Endodermal cell (in vitro differentiated cells): ENCODE measurements around the gene SLC22A17. TPM values are rescaled to one million over a fixed set of nuclear protein-coding genes. Genes with fewer than 3 reads are reported as not detected.

ENCODE experiments used
- DNase-seq: peaks from one replicate; pipeline ENCODE4 v3.0.0-alpha.2; 2017
- H3K27ac ChIP-seq: 2 replicates; pipeline ENCODE4 v1.5.1; 2013; ENCODE audit warnings: mild to moderate bottlenecking, low read depth, low read length, moderate library complexity
- H3K27me3 ChIP-seq: 2 replicates; pipeline ENCODE4 v1.6.1; 2013; ENCODE audit warnings: mild to moderate bottlenecking, low read length, moderate library complexity; ENCODE audit not compliant: insufficient read depth, control insufficient read depth, poor library complexity, severe bottlenecking
- H3K36me3 ChIP-seq: 2 replicates; pipeline ENCODE4 v1.7.0; 2013; ENCODE audit warnings: mild to moderate bottlenecking, low read length, moderate library complexity; ENCODE audit not compliant: control insufficient read depth, insufficient read depth
- H3K4me1 ChIP-seq: one replicate; pipeline ENCODE4 v1.7.0; 2013; ENCODE audit warnings: low read length; ENCODE audit not compliant: control insufficient read depth, insufficient read depth
- H3K4me3 ChIP-seq: 2 replicates; pipeline ENCODE4 v1.5.1; 2013; ENCODE audit warnings: mild to moderate bottlenecking, low read length, moderate library complexity
- H3K9ac ChIP-seq: 2 replicates; pipeline ENCODE4 v1.6.1; 2013; ENCODE audit warnings: mild to moderate bottlenecking, low read length, moderate library complexity; ENCODE audit not compliant: poor library complexity, severe bottlenecking; ENCODE audit errors: extremely low read depth
- H3K9me3 ChIP-seq: 2 replicates; pipeline ENCODE4 v1.6.1; 2013; ENCODE audit warnings: mild to moderate bottlenecking, low read length, moderate library complexity; ENCODE audit not compliant: control insufficient read depth
- H3K27ac Mint-ChIP-seq: 2 replicates; pipeline ENCODE4 v1.8.0; 2020; ENCODE audit warnings: mixed read lengths
- H3K27me3 Mint-ChIP-seq: 2 replicates; pipeline ENCODE4 v1.8.0; 2021; ENCODE audit warnings: mild to moderate bottlenecking, mixed read lengths; ENCODE audit not compliant: insufficient read depth
- H3K36me3 Mint-ChIP-seq: 2 replicates; pipeline ENCODE4 v1.8.0; 2020; ENCODE audit warnings: low read depth, mixed read lengths
- H3K4me1 Mint-ChIP-seq: 2 replicates; pipeline ENCODE4 v1.8.0; 2020; ENCODE audit warnings: mixed read lengths
- H3K4me3 Mint-ChIP-seq: 2 replicates; pipeline ENCODE4 v1.8.0; 2020; ENCODE audit warnings: mild to moderate bottlenecking, moderate library complexity, mixed read lengths
- H3K9me3 Mint-ChIP-seq: 2 replicates; pipeline ENCODE4 v1.8.0; 2020; ENCODE audit warnings: mild to moderate bottlenecking, mixed read lengths
- WGBS, 2 experiments: methylation state at CpG; one replicate each; pipeline versions ENCODE4 v1.1.5 to v1.1.7; 2013; ENCODE audit warnings: missing lambda C conversion rate in 2 of 2, mixed read lengths in 1 of 2; ENCODE audit not compliant: insufficient coverage in 1 of 2, insufficient read length in 1 of 2; 5-methylcytosine and 5-hydroxymethylcytosine counted together
- total RNA-seq, 2 donors: library from RNA; stranded (reverse); fragmentation: NEBNext Ultra II Directional in 1 of 2; extraction: Animal tissue kit (Norgen Biotek cat#: 25700) in 1 of 2; gene quantifications; 2 replicates in 1 of 2; 3 replicates in 1 of 2; pipeline ENCODE4 v1.2.1, GENCODE V29; 2021
- TF ChIP-seq, protein P1 (sequence below): fragments of 200-600 bp; sonication (generic); conservative IDR thresholded peaks from 2 replicates; pipeline ENCODE4 v1.5.0; 2021; ENCODE audit warnings: antibody characterized with exemption, mild to moderate bottlenecking

The SLC22A17 gene
- total RNA-seq, 2 donors from 2014 or later, result 49.9 to 89.0 TPM

DNA sequence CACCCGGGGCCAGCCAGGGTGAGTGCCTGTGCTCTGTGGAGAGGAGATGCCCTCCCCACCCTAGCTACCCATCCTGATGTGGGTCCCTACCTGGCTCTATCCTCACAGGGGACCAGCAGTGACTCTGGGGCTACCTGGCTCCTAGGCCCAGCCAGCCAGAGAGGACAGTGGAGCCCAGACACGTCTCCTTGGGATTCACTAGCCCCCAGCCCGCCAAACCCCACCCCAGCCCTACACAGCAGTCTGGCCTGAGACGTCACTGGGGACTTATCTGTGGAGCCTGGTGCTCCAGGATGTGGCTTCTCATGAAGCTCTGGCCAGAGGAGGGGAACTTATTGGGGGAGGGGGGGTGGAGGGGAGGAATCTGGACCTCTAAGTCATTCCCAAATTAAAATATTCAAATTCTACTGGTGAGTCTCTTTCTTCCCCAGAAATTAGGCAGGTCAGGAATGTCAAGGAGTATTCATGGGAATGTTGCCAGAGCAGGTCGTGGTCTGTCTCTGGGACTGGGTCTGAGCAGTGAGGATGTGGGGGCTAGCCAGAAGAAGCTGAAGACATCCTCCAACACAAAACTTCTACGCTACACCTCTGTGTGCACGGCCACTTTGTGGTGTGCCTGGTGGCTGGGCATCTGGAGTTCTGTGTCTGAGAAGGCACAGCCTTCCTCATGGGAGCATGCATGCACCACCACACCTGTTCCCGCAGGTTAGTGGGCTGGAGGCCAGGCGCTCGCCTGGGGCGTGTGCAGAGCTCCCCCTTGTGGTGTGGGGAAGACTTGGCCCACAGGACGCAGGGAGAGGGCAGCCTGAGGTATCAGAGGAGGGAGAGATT, 26.9 kb upstream of the SLC22A17 start:
- H3K36me3 ChIP-seq, result no peaks in the 10 kb centered on the region
- Mint-ChIP-seq H3K4me3 (no peak overlapping the region), H3K27ac (no peak overlapping the region), H3K4me1 (no peaks in the 10 kb centered on the region), H3K27me3 (peaks cover 49% of the 10 kb centered on the region), H3K9me3 (no peaks in the 10 kb centered on the region), H3K36me3 (no peaks in the 10 kb centered on the region)
- H3K27me3 ChIP-seq, result no peaks in the 10 kb centered on the region
- H3K27ac ChIP-seq, result no peak overlapping the region
- H3K4me3 ChIP-seq, result no peak overlapping the region
- DNase-seq, result peak; percentile 86
- no peak overlapping the region for H3K9ac ChIP-seq
- TF ChIP-seq, protein P1, sequence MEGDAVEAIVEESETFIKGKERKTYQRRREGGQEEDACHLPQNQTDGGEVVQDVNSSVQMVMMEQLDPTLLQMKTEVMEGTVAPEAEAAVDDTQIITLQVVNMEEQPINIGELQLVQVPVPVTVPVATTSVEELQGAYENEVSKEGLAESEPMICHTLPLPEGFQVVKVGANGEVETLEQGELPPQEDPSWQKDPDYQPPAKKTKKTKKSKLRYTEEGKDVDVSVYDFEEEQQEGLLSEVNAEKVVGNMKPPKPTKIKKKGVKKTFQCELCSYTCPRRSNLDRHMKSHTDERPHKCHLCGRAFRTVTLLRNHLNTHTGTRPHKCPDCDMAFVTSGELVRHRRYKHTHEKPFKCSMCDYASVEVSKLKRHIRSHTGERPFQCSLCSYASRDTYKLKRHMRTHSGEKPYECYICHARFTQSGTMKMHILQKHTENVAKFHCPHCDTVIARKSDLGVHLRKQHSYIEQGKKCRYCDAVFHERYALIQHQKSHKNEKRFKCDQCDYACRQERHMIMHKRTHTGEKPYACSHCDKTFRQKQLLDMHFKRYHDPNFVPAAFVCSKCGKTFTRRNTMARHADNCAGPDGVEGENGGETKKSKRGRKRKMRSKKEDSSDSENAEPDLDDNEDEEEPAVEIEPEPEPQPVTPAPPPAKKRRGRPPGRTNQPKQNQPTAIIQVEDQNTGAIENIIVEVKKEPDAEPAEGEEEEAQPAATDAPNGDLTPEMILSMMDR, result peak; percentile 96
- no peaks in the 10 kb centered on the region for H3K9me3 ChIP-seq
- H3K4me1 ChIP-seq, result no peaks in the 10 kb centered on the region
- 40 to 54% methylated on average over 1 to 12 of the region's 12 CpGs for WGBS, 2 experiments

DNA sequence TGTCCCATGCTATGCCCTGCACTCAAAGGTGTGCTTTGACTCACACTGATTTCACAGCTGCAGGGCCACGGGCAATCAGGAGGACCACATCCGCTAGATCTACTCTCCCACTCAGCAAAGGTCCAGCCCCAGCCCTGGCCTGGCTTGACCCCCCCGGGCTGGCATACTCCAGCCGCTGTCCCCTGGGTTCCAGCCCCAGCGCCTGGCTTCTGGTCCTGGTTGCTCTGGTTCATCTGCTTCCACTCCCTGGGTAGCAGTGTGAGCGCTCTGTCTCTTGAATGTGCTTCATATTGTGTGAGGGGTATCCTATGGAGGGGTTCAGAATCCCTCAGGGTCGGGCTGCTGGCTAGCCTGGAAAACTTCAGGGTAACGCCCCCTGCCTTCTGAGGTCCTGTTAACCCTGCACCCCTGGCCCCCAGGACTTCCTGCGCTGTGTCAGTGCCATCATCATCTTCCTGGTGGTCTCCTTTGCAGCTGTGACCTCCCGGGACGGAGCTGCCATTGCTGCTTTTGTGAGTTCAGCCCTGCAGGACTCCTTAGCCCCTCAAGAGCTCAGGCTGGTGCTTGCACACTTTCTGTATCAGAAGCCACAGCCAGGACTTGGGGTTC, 26.0 kb upstream of the SLC22A17 start:
- Histone ChIP-seq H3K27me3 (no peaks in the 10 kb centered on the region), H3K9ac (no peak overlapping the region), H3K4me1 (no peaks in the 10 kb centered on the region), H3K4me3 (no peak overlapping the region), H3K27ac (no peak overlapping the region), H3K9me3 (no peaks in the 10 kb centered on the region), H3K36me3 (no peaks in the 10 kb centered on the region)
- Mint-ChIP-seq H3K4me1 (no peaks in the 10 kb centered on the region), H3K36me3 (no peaks in the 10 kb centered on the region), H3K27me3 (peaks cover 46% of the 10 kb centered on the region), H3K27ac (no peak overlapping the region), H3K4me3 (no peak overlapping the region), H3K9me3 (no peaks in the 10 kb centered on the region)
- 75 to 88% methylated on average over 6 to 11 of the region's 11 CpGs for WGBS, 2 experiments
- TF ChIP-seq, protein P1, result no peak
- DNase-seq, result no peak

DNA sequence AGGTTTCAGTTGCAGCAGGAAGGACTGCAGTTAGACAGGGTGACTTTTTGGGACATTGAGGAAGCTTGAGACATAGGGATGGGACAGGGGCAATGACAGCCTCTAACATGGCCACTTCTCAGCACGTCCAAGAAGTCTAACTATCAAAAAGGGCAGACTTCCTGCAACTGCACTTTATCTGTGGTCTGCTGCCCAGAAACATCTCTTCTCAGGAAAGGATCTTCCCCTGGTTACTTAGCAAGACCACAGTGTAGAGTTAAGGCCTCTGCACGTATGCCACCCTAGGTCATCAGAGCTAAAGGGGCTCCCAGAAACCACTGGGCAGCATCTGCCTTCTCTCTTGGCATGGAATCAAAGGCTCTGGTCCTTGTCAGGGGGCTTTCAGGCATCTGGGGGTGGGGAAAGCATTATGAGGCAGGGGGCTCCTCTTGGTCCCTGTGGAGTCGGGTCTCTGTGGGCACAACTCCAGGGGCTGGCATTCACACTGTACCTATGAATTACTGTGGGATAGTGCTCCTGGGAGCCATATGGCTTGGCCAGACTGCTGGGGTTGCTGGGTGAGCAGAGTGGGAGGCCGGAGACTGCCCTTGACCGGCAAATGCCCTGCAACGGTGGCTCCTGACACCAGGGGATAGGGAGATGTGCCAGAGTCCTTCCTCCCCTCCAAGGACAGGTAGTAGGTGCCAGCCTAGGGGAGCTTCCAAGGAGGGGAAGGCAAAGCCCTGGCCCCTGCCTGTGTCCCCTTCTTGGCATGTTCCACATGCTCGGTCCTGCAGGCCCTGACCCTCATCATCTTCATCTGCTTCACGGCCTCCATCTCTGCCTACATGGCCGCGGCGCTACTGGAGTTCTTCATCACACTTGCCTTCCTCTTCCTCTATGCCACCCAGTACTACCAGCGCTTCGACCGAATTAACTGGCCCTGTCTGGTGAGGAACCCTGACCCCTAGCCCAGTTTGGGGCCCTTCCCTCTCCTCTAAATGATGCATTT, 25.2 kb upstream of the SLC22A17 start:
- Histone ChIP-seq H3K27ac (no peak overlapping the region), H3K27me3 (no peaks in the 10 kb centered on the region)
- H3K4me1 Mint-ChIP-seq, result no peaks in the 10 kb centered on the region

More for the DNA sequence above, 25.2 kb upstream of the SLC22A17 start:
- no peak overlapping the region for H3K9ac ChIP-seq
- no peak for DNase-seq
- no peak overlapping the region for H3K4me3 ChIP-seq
- Mint-ChIP-seq H3K27me3 (peaks cover 49% of the 10 kb centered on the region), H3K9me3 (no peaks in the 10 kb centered on the region), H3K27ac (no peak overlapping the region), H3K36me3 (no peaks in the 10 kb centered on the region), H3K4me3 (no peak overlapping the region)
- H3K9me3 ChIP-seq, result no peaks in the 10 kb centered on the region
- WGBS, 2 experiments, result 90 to 100% methylated on average over 5 to 14 of the region's 14 CpGs
- no peaks in the 10 kb centered on the region for H3K36me3 ChIP-seq
- TF ChIP-seq, protein P1, result no peak
- H3K4me1 ChIP-seq, result no peaks in the 10 kb centered on the region
